ENCODE measurements around the gene CPXM1.
A peak's percentile ranks its signal among the peaks of the same experiment; 100 is the strongest.
"Not testable (repeated sequence)": the region's sequence is repeated elsewhere in the genome, so short reads cannot be mapped to it uniquely, and the experiment has no call there.

The CPXM1 gene

DNA sequence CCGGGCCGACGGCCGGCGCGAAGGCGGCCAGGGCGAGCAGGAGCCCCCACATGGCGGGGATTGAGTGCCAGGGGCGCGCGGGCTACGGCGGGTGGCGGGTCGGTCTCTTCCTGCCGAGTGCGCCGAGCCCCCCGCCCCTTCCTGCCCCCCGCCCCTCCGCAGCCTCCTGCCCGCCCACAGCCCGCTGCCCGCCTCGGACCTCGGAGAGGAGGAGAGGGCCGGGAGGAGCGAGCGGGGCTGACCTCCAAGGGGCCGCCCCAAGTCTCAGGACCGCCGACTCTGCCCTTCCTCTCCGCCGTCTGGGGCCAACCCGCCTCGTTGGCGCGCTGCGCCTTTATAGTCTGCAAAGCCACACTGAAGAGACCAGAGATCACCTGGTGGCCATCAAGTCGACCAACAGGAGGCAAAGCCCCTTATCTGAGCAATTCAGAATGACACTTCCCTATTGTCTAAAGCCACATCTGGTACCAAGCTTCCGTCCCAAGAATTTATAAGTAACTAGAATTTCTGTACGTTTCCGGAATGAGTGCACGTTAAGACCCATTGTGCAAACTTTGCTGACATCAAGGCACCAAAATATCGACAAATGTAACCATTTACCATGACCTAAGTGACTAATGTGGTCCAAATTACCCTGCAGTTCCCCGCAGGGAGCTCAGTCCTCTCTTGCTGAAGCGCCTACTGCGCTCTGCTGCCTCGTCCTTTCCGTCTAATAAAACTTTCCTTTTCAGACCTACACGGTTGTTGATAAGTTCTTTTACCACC lies at the start of gene CPXM1:
CPXM1 (minus strand) TSS at position 107 of the 765 bp plus-strand sequence; CDS start at position 52, 55 bp downstream.
- peak; percentile 19 for DNase-seq

DNA sequence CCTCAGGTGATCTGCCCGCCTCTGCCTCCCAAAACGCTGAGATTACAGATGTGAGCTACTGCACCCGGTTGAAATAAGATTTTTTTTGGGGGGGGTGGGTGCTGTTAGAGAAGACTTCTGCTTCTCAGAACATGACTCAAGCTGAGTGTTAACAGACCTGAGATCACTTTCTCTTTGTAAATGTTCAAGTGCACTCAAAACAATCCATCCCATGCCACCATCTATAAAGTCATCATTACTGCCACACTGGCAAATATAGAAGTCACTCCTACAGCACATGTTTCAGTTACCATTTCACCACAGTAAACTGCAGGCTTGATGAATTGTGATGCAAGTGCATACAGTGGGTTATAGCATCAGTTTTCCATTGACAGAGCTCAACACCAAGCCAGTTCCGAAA lies 49.1 kb upstream of the CPXM1 start:
- DNase-seq: no peak

- DNase-seq: no peak
These were observed 47.4 kb upstream of the CPXM1 start for GRCh38 chr20:2847802-2848201.

DNA sequence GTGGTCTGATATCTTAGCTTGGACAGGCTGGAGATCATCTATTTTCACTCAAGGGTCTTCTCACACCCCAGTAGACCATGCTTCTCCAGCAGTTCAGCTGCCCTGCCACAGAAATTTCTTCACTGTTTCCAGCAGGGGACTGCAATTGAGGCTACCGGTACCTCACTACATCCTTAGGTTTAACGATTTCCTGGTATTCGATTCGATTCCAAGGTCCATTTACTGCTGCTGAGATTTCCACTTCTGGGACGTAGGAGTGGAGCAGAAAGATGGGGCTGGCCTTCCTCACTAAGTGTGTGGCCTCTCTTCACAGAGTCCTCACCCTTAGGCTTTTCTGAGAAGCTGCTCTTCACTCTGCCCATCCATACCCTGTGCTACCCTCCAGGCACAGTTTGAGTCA lies 46.3 kb upstream of the CPXM1 start:
- DNase-seq: no peak

GRCh38 chr20:2845607-2846006 lies 45.2 kb upstream of the CPXM1 start:
- DNase-seq: no peak

- DNase-seq: peak; percentile 43
These were observed 40.6 kb upstream of the CPXM1 start for GRCh38 chr20:2840967-2841531.

- peak; percentile 93 for DNase-seq
These were observed 39.9 kb upstream of the CPXM1 start, which contains the start of the genes PCED1A and VPS16 for GRCh38 chr20:2840138-2840966. Gene PCED1A, minus strand, starts transcription at chr20:2840655. Its CDS starts 743 bp downstream, at chr20:2839912. Gene VPS16, plus strand, starts transcription at chr20:2840745. Its CDS starts 30 bp downstream, at chr20:2840775.

GRCh38 chr20:2839732-2840137 lies 39.3 kb upstream of the CPXM1 start:
- no peak for DNase-seq

- DNase-seq: no peak
These were observed 38.6 kb upstream of the CPXM1 start for GRCh38 chr20:2838847-2839671.

DNA sequence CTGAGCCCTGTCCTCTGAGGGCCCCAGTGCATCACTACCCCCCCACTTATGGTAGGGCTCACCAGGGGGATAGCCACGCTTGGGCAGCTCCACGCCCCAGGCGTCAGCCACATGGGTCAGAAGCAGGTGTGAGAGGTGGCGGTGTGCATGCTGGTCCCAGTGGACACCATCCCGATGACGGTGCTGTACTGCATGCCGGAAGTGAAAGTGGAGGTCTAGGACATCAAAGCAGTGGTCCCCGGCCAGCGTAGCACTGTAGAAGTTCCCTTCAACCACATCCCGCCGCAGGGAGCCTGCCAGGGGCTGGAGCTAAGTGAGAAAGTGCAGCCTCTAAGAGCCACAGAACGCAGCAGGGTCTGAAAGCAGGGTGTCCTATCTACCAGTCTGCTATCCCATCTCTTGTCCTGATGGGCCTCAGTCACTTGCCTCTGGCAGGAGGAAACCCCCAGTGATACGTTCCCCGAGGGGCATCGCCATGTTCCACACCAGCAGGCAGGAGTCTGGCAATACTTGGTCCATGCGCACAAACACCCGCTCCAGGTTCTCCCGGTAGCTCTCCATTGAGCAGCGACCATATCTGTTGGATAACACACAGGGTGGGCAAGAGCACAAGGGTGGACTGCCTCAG lies 37.9 kb upstream of the CPXM1 start:
- no peak for DNase-seq

DNA sequence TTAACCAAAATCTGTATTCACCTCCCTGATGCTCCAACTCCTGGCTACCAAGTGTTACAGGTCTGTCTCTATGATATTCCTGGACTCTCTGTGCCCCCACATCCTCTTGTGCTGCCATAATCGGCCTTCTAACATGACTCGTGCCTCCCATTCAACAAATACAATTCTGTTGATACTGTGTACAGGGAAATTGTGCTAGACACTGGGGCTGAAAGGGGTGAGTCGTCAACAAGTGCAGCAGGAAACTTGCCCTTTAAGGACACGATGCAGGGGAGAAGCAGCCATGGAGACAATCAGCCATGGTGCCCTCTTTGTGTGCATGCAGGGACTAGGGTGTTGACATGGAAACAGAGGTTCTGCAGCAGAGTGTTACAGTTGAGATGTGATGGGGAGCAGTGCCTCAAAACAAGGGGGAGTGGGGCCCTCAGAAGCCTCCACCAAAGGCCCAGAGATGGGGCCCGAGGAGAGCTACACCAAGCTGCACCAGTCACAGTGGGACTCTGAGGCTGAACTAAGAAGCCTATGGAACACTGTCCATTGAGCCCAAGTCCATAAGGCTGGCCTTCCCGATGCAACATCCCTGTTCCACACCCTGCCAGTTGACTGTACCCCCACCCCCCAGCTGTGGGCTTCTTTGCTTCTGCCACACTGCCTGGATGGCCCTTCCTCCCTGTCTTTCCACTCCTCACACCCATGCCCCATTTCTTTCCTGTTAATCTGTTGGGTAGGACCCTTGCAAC lies 37.0 kb upstream of the CPXM1 start:
- DNase-seq: no peak

GRCh38 chr20:2836035-2836434 lies 35.6 kb upstream of the CPXM1 start:
- no peak for DNase-seq

- DNase-seq: no peak
These were observed 34.9 kb upstream of the CPXM1 start for GRCh38 chr20:2835331-2835796.

- no peak for DNase-seq
These were observed 34.1 kb upstream of the CPXM1 start for GRCh38 chr20:2834401-2835110.

DNA sequence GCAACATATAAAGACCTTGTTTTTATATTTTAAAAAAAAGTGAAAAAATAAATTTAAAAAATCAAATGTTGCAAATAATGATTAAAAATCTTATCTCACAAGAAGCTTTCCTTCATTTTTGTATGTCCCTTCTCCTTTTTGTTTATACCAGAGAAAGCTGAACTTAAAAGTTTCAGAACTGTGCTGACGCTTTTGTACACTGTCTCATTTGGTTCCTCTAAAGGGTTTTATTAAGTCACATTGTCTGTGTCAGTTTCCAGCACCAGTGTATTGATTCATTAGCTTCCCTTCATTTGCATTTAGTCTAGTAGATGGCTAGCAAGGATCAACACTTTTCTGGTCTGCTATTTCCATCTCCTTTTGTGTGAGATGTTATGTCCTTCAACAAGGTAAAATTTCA lies 33.3 kb upstream of the CPXM1 start:
- DNase-seq: no peak

- DNase-seq: not testable (repeated sequence)
These were observed 30.8 kb upstream of the CPXM1 start for GRCh38 chr20:2831206-2831605.

DNA sequence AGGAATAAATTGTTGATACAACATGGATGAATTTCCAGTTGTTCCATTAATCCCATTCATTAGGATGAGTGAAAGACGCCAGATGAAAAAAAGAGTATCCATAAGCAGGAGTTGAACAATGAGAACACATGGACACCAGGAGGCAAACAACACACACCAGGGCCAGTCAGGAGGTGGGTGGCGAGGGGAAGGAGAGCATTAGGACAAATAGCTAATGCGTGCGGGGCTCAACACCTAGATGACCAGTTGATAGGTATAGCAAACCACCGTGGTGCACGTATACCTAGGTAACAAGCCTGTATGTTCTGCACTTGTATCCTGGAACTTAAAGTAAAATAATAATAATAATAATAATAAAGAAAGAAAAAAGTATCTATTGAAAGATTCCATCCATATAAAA lies 28.9 kb upstream of the CPXM1 start:
- no peak for DNase-seq

GRCh38 chr20:2826655-2827054 lies 26.2 kb upstream of the CPXM1 start:
- DNase-seq: no peak

DNA sequence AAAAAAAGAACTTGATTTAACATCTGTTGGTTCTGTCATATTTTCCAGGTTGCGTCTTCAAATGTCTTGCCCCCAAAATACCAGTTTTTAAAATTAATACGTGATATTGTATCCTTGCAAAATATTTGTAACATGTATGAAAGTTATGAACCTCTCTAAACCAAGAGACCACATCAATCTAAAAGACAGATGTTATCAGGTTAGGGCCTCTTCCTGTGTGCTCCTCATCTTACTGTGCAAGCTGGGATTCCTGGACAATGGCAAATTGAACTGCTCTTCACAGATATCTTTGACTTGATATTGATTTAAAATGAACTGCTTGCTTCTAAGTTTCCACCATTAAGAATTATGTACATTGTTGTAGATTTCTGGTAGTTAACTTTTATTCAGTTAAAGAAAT lies 25.3 kb upstream of the CPXM1 start:
- DNase-seq: no peak

- DNase-seq: no peak
These were observed 21.6 kb upstream of the CPXM1 start for GRCh38 chr20:2822073-2822472.
